HepG2 (cell line): Measurements from ENCODE around the gene ZNF618. TPM values are rescaled to one million over a fixed set of nuclear protein-coding genes. Genes with fewer than 3 reads are reported as not detected.

Experiments used
- ATAC-seq: fragments of 200-7000 bp; cut with Tn5 transposase; 3 replicates; pipeline ENCODE4 v1.9.1; 2020; ENCODE audit warnings: mild to moderate bottlenecking, moderate library complexity
- BruUV-seq: library from RNA; stranded (reverse); fragments of 400-500 nt; replicated peaks from 2 replicates; lab custom pipeline; 2021; lab: Mats Ljungman, UMichigan
- CTCF ChIA-PET: fragments of 300-600 bp; formaldehyde crosslinking; extraction: SDS; loops from one replicate; lab custom pipeline; 2021; ENCODE audit warnings: low total read pairs, inconsistent platforms, low intra/inter-chr PET ratio; lab: Yijun Ruan, JAX
- POLR2A ChIA-PET: fragments of 350-600 bp; sonication (Branson Sonifier 250); formaldehyde crosslinking; loops from one replicate; lab custom pipeline; 2020; ENCODE audit warnings: antibody characterized with exemption, inconsistent platforms; lab: Yijun Ruan, JAX
- DNase-seq: peaks from one replicate; pipeline ENCODE4 v3.0.0-alpha.2; 2015; ENCODE audit warnings: low spot score
- FAIRE-seq: peaks from 3 replicates; lab custom pipeline; 2011; peaks lifted over from hg19 to GRCh38; lab: Jason Lieb, UNC
- H2AFZ ChIP-seq: one replicate; pipeline ENCODE4 v1.6.1; 2011; ENCODE audit warnings: low read length, inconsistent platforms
- H3K27ac ChIP-seq: fragments of 300-600 bp; 3 replicates; pipeline ENCODE4 v1.8.0; 2011; ENCODE audit warnings: mixed run types, mild to moderate bottlenecking, mixed read lengths, low read length, inconsistent platforms; ENCODE audit not compliant: insufficient read depth; ENCODE audit errors: extremely low read length
- H3K27me3 ChIP-seq, 2 experiments: fragments of 200-600 bp in 1 of 2; 2 replicates in 1 of 2; 3 replicates in 1 of 2; pipeline versions ENCODE4 v1.6.0 to v1.8.0; 2011; ENCODE audit warnings: low read length in 2 of 2, mild to moderate bottlenecking in 2 of 2, moderate library complexity in 2 of 2, inconsistent platforms in 1 of 2; ENCODE audit not compliant: insufficient read depth in 2 of 2, control insufficient read depth in 1 of 2
- H3K36me3 ChIP-seq, 2 experiments: fragments of 200-600 bp in 1 of 2; replicated peaks in 1 of 2; 2 replicates in 1 of 2; 3 replicates in 1 of 2; pipeline versions ENCODE4 v1.5.1 to v1.8.0; 2011; ENCODE audit warnings: low read length in 2 of 2, inconsistent platforms in 1 of 2; ENCODE audit not compliant: insufficient read depth in 2 of 2, control insufficient read depth in 1 of 2
- H3K4me1 ChIP-seq: 2 replicates; pipeline ENCODE4 v1.5.1; 2012; ENCODE audit warnings: low read length, inconsistent platforms; ENCODE audit not compliant: insufficient read depth
- H3K4me2 ChIP-seq: 2 replicates; pipeline ENCODE4 v1.6.0; 2011; ENCODE audit warnings: low read depth, low read length, inconsistent platforms
- H3K4me3 ChIP-seq, 3 experiments: fragments of 200-600 bp in 1 of 3; sonication (generic), shearing (Covaris generic) in 1 of 3; replicated peaks in 1 of 3; 2 replicates each; pipeline ENCODE4 v1.5.1; 2011 to 2016; ENCODE audit warnings: low read length in 3 of 3, inconsistent platforms in 2 of 3, low read depth in 2 of 3, mild to moderate bottlenecking in 2 of 3, control low read depth in 1 of 3, mixed read lengths in 1 of 3; ENCODE audit not compliant: insufficient read depth in 1 of 3
- H3K79me2 ChIP-seq: one replicate; pipeline ENCODE4 v1.6.1; 2011; ENCODE audit warnings: low read length, inconsistent platforms; ENCODE audit not compliant: insufficient read depth
- H3K9ac ChIP-seq: 2 replicates; pipeline ENCODE4 v1.6.0; 2011; ENCODE audit warnings: mild to moderate bottlenecking, low read depth, low read length, inconsistent platforms; ENCODE audit not compliant: insufficient read depth
- H3K9me3 ChIP-seq: 2 replicates; pipeline ENCODE4 v1.5.1; 2012; ENCODE audit warnings: mild to moderate bottlenecking, low read length
- H4K20me1 ChIP-seq: 2 replicates; pipeline ENCODE4 v1.6.0; 2011; ENCODE audit warnings: inconsistent platforms, mild to moderate bottlenecking, low read length, moderate library complexity; ENCODE audit not compliant: insufficient read depth
- CC2D1A ChIP-seq: sonication (generic); formaldehyde crosslinking; IDR thresholded peaks from 2 replicates; pipeline ENCODE4 v1.8.1; 2023; ENCODE audit warnings: mild to moderate bottlenecking, missing genetic modification reagents
- FOXA1 ChIP-seq, 2 experiments: fragments of 450-650 bp in 1 of 2; sonication (generic) in 1 of 2; formaldehyde crosslinking in 1 of 2; IDR thresholded peaks; 2 replicates each; pipeline versions ENCODE4 v1.4.0 to v1.6.1; 2016 to 2020; ENCODE audit warnings: missing genetic modification reagents in 1 of 2
- HES4 ChIP-seq: sonication (generic); formaldehyde crosslinking; IDR thresholded peaks from 2 replicates; pipeline ENCODE4 v1.9.0; 2021; ENCODE audit warnings: mild to moderate bottlenecking, missing genetic modification reagents, borderline replicate concordance
- KLF16 ChIP-seq, 2 experiments: sonication (generic) in 1 of 2; formaldehyde crosslinking in 1 of 2; IDR thresholded peaks; 2 replicates each; pipeline versions ENCODE4 v1.6.1 to v1.8.0; 2016 to 2023; ENCODE audit warnings: missing genetic modification reagents in 2 of 2, missing compliant biosample characterization in 1 of 2
- MEIS1 ChIP-seq: sonication (generic); formaldehyde crosslinking; IDR thresholded peaks from 2 replicates; pipeline ENCODE4 v1.9.0; 2021; ENCODE audit warnings: mild to moderate bottlenecking, missing genetic modification reagents, moderate library complexity, borderline replicate concordance
- ZIK1 ChIP-seq: sonication (generic); formaldehyde crosslinking; IDR thresholded peaks from 2 replicates; pipeline ENCODE4 v1.5.0; 2020; ENCODE audit warnings: mild to moderate bottlenecking, low read depth, missing genetic modification reagents, borderline replicate concordance
- ZNF225 ChIP-seq: sonication (generic); formaldehyde crosslinking; IDR thresholded peaks from 2 replicates; pipeline ENCODE4 v1.4.0; 2020; ENCODE audit warnings: mild to moderate bottlenecking, missing genetic modification reagents
- ZNF292 ChIP-seq: sonication (generic); formaldehyde crosslinking; IDR thresholded peaks from 2 replicates; pipeline ENCODE4 v1.8.1; 2022; ENCODE audit warnings: mild to moderate bottlenecking, low read depth, missing genetic modification reagents, borderline replicate concordance
- ZNF615 ChIP-seq: sonication (generic); formaldehyde crosslinking; IDR thresholded peaks from 2 replicates; pipeline ENCODE4 v1.5.0; 2020; ENCODE audit warnings: mild to moderate bottlenecking, missing genetic modification reagents, borderline replicate concordance
- ZNF616 ChIP-seq: sonication (generic); formaldehyde crosslinking; IDR thresholded peaks from 2 replicates; pipeline ENCODE4 v1.5.0; 2020; ENCODE audit warnings: low read depth, mild to moderate bottlenecking, missing genetic modification reagents
- ZNF660 ChIP-seq: sonication (generic); formaldehyde crosslinking; IDR thresholded peaks from 2 replicates; pipeline ENCODE4 v1.5.1; 2020; ENCODE audit warnings: mild to moderate bottlenecking, low read depth, missing genetic modification reagents, borderline replicate concordance
- ZNF772 ChIP-seq: sonication (generic); formaldehyde crosslinking; IDR thresholded peaks from 2 replicates; pipeline ENCODE4 v1.5.0; 2020; ENCODE audit warnings: mild to moderate bottlenecking, missing genetic modification reagents
- ZNF891 ChIP-seq: sonication (generic); formaldehyde crosslinking; IDR thresholded peaks from 2 replicates; pipeline ENCODE4 v1.5.0; 2020; ENCODE audit warnings: mild to moderate bottlenecking, missing genetic modification reagents
- ZZZ3 ChIP-seq: sonication (generic); formaldehyde crosslinking; IDR thresholded peaks from 2 replicates; pipeline ENCODE4 v1.4.0; 2020; ENCODE audit warnings: missing genetic modification reagents, mild to moderate bottlenecking, borderline replicate concordance
- WGBS: methylation state at CpG from one replicate; pipeline ENCODE4 v1.1.6; 2017; ENCODE audit warnings: low lambda C conversion rate; 5-methylcytosine and 5-hydroxymethylcytosine counted together
- in situ Hi-C: cut with HindIII; loops from 2 replicates; pipeline ENCODE4 v1.10.0; 2017; ENCODE audit warnings: low pct_unique_long_range_greater_than_20kb; ENCODE audit not compliant: extremely low pct_ligation_motif_present
- intact Hi-C: fragments of 100-400 bp; cut with micrococcal nuclease; formaldehyde crosslinking; loops from one replicate; pipeline ENCODE4 v1.10.0; 2022; ENCODE audit not compliant: unreplicated experiment
- polyA plus RNA-seq, 8 experiments: library from polyadenylated mRNA; depleted of rRNA in 3 of 8; stranded (reverse) in 7 of 8; unstranded in 1 of 8; fragments of >200 nt; fragmentation: Illumina TruSeq in 4 of 8; extraction: Trizol in 4 of 8; gene quantifications; 2 replicates each; pipeline versions ENCODE4 v1.2.1 to v1.2.3, GENCODE V29; 2011 to 2016; ENCODE audit warnings: low read depth in 4 of 8, missing spikeins in 1 of 8, mixed read lengths in 1 of 8; ENCODE audit not compliant: insufficient read depth in 1 of 8
- total RNA-seq, 5 experiments: library from RNA; depleted of rRNA; stranded (reverse); fragments of >200 nt; fragmentation: Illumina TruSeq; extraction: Trizol; gene quantifications; 2 replicates each; pipeline ENCODE4 v1.2.3, GENCODE V29; 2016; ENCODE audit warnings: low read depth in 1 of 5
- TF ChIP-seq, protein P1 (sequence below): sonication (generic); formaldehyde crosslinking; IDR thresholded peaks from 2 replicates; pipeline ENCODE4 v1.5.1; 2020; ENCODE audit warnings: mild to moderate bottlenecking, missing genetic modification reagents, moderate library complexity

Gene ZNF618
- total and polyA plus RNA-seq, 2 of the 13 experiments (the other 11 are each of a cell fraction or from before 2014, with no cell fraction given): 0.07 TPM

- no peak overlapping the region for H2AFZ ChIP-seq
- ATAC-seq: no peak
- no peak for FAIRE-seq
- ChIA-PET CTCF (no interaction called here), POLR2A (no interaction called here)
- H3K9ac ChIP-seq: no peak overlapping the region
- no peak overlapping the region for H3K4me2 ChIP-seq
- in situ Hi-C loops: no loop called here
- no peak for DNase-seq
- H3K27me3 ChIP-seq: peaks cover 0 to 20% of the 10 kb centered on the region in 2 experiments; a peak in 4 of 5 replicates
- TF ChIP-seq ZNF772 (CRISPR knock-in tag) (no peak), FOXA1 (IDR thresholded peaks at IDR 0.05) (no peak), FOXA1 (CRISPR knock-in tag; IDR thresholded peaks at IDR 0.05) (no peak), ZNF891 (no peak), ZZZ3 (no peak), ZIK1 (CRISPR knock-in tag) (no peak), KLF16 (CRISPR knock-in tag; IDR thresholded peaks at IDR 0.05) (no peak), HES4 (no peak), CC2D1A (CRISPR knock-in tag) (no peak), ZNF292 (no peak), ZNF225 (CRISPR knock-in tag) (no peak), MEIS1 (CRISPR knock-in tag) (no peak), ZNF616 (CRISPR knock-in tag) (no peak), ZNF615 (CRISPR knock-in tag) (no peak), ZNF660 (no peak)
- TF ChIP-seq, protein P1, sequence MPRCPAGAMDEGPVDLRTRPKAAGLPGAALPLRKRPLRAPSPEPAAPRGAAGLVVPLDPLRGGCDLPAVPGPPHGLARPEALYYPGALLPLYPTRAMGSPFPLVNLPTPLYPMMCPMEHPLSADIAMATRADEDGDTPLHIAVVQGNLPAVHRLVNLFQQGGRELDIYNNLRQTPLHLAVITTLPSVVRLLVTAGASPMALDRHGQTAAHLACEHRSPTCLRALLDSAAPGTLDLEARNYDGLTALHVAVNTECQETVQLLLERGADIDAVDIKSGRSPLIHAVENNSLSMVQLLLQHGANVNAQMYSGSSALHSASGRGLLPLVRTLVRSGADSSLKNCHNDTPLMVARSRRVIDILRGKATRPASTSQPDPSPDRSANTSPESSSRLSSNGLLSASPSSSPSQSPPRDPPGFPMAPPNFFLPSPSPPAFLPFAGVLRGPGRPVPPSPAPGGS (CRISPR knock-in tag): no peak
- TF ChIP-seq, all 625 proteins: peak for 0
- no peaks in the 10 kb centered on the region for H3K4me1 ChIP-seq
- H3K36me3 ChIP-seq: no peaks in the 10 kb centered on the region
- H3K9me3 ChIP-seq: no peaks in the 10 kb centered on the region
- H3K27ac ChIP-seq: no peak overlapping the region
- no peaks in the 10 kb centered on the region for H4K20me1 ChIP-seq
- WGBS: 60% methylated on average over 8 of the region's 8 CpGs
- no peaks in the 10 kb centered on the region for H3K79me2 ChIP-seq
- H3K4me3 ChIP-seq: no peak overlapping the region
- no TSS peak for BruUV-seq
- intact Hi-C loops: no loop called here
Observed at GRCh38 chr9:113945784-113946183, 69.7 kb downstream of the ZNF618 start.
